Mesenchymal stem cell (in vitro differentiated cells and primary cell): ENCODE data around the gene AHNAK. TPM values are rescaled to one million over a fixed set of nuclear protein-coding genes. Genes with fewer than 3 reads are reported as not detected.

Source experiments
- small RNA-seq: library from polyadenylated mRNA; stranded (forward); fragments of <200 nt; extraction: miRNeasy Mini kit (QIAGEN cat#:217004); gene quantifications from one replicate; pipeline ENCODE3, GENCODE V24; 2013; ENCODE audit warnings: low read depth

Gene AHNAK

Small RNA genes lying within 50 kb of the gene (small RNA-seq; reads per million reads assigned to genes)
- gene EEF1G (not detected), gene MIR6747 (1.7 reads per million)
